Neural cell (in vitro differentiated cells): ENCODE results near the gene LRRTM2. TPM values are rescaled to one million over a fixed set of nuclear protein-coding genes. Genes with fewer than 3 reads are reported as not detected.

ENCODE experiments used
- H2AFZ ChIP-seq: fragments of 200-600, 300-800 bp; sonication (generic), shearing (Covaris generic); 2 replicates; pipeline ENCODE4 v1.6.0; 2014; ENCODE audit warnings: low read depth, mild to moderate bottlenecking, antibody characterized with exemption, low read length, moderate library complexity
- H3F3A ChIP-seq: fragments of 200-600 bp; shearing (Covaris generic); 2 replicates; pipeline ENCODE4 v1.6.1; 2016; ENCODE audit warnings: mild to moderate bottlenecking, moderate library complexity, mixed read lengths, antibody characterized with exemption, low read length; ENCODE audit not compliant: insufficient read depth, poor library complexity, severe bottlenecking
- H3K27ac ChIP-seq: fragments of 200-600, 300-800 bp; sonication (generic), shearing (Covaris generic); 2 replicates; pipeline ENCODE4 v1.5.1; 2014; ENCODE audit warnings: mild to moderate bottlenecking, low read length, moderate library complexity
- H3K27me3 ChIP-seq: fragments of 300-800, 200-600 bp; sonication (generic), shearing (Covaris generic); 2 replicates; pipeline ENCODE4 v1.6.0; 2014; ENCODE audit warnings: mild to moderate bottlenecking, low read depth, low read length, moderate library complexity; ENCODE audit not compliant: insufficient read depth
- H3K36me3 ChIP-seq: fragments of 300-800, 200-600 bp; sonication (generic), shearing (Covaris generic); 2 replicates; pipeline ENCODE4 v1.5.1; 2014; ENCODE audit warnings: mild to moderate bottlenecking, antibody characterized with exemption, low read length, moderate library complexity; ENCODE audit not compliant: insufficient read depth
- H3K4me2 ChIP-seq: fragments of 300-800, 200-600 bp; sonication (generic), shearing (Covaris generic); 2 replicates; pipeline ENCODE4 v1.6.0; 2014; ENCODE audit warnings: mild to moderate bottlenecking, low read length
- H3K4me3 ChIP-seq: fragments of 300-800, 200-600 bp; sonication (generic), shearing (Covaris generic); 2 replicates; pipeline ENCODE4 v1.5.1; 2014; ENCODE audit warnings: mild to moderate bottlenecking, low read length, moderate library complexity
- H3K79me2 ChIP-seq: fragments of 200-600 bp; shearing (Covaris generic); replicated peaks from 2 replicates; pipeline ENCODE4 v1.6.0; 2014; ENCODE audit warnings: mild to moderate bottlenecking, low read length, moderate library complexity; ENCODE audit not compliant: insufficient read depth
- H3K9ac ChIP-seq: fragments of 300-800, 200-600 bp; sonication (generic), shearing (Covaris generic); 2 replicates; pipeline ENCODE4 v1.6.1; 2016; ENCODE audit warnings: mild to moderate bottlenecking, low read length, mixed read lengths
- H3K9me2 ChIP-seq: fragments of 200-600 bp; shearing (Covaris generic); 2 replicates; pipeline ENCODE4 v1.6.1; 2016; ENCODE audit warnings: mild to moderate bottlenecking, low read length, mixed read lengths; ENCODE audit not compliant: insufficient read depth
- H3K9me3 ChIP-seq: fragments of 200-600, 300-800 bp; sonication (generic), shearing (Covaris generic); 2 replicates; pipeline ENCODE4 v1.6.1; 2016; ENCODE audit warnings: mild to moderate bottlenecking, mixed run types, low read length, moderate library complexity, mixed read lengths
- H4K20me1 ChIP-seq: fragments of 200-600 bp; shearing (Covaris generic); 2 replicates; pipeline ENCODE4 v1.6.1; 2016; ENCODE audit warnings: mild to moderate bottlenecking, mixed run types; ENCODE audit not compliant: insufficient read depth
- CTCF ChIP-seq: fragments of 450-650 bp; IDR thresholded peaks from 2 replicates; pipeline ENCODE4 v1.5.1; 2014; ENCODE audit warnings: antibody characterized with exemption, mild to moderate bottlenecking, moderate library complexity; ENCODE audit not compliant: poor library complexity, severe bottlenecking
- EP300 ChIP-seq: fragments of 450-650 bp; conservative IDR thresholded peaks from 2 replicates; pipeline ENCODE4 v1.6.1; 2014; ENCODE audit warnings: antibody characterized with exemption, mild to moderate bottlenecking, moderate library complexity; ENCODE audit not compliant: poor library complexity, severe bottlenecking
- EZH2 ChIP-seq: fragments of 200-600, 300-800 bp; shearing (Covaris generic), sonication (generic); IDR thresholded peaks from 2 replicates; pipeline ENCODE4 v1.6.1; 2014; ENCODE audit warnings: antibody characterized with exemption, low read length, borderline replicate concordance, mild to moderate bottlenecking; ENCODE audit not compliant: insufficient read depth, poor library complexity, severe bottlenecking
- MXI1 ChIP-seq: fragments of 450-650 bp; conservative IDR thresholded peaks from 2 replicates; pipeline ENCODE4 v1.6.1; 2014; ENCODE audit warnings: antibody characterized with exemption, mild to moderate bottlenecking; ENCODE audit not compliant: poor library complexity, severe bottlenecking
- POLR2AphosphoS5 ChIP-seq: IDR thresholded peaks from 2 replicates; pipeline ENCODE4 v1.6.1; 2012
- RAD21 ChIP-seq: fragments of 450-650 bp; conservative IDR thresholded peaks from 2 replicates; pipeline ENCODE4 v1.6.1; 2014; ENCODE audit warnings: antibody characterized with exemption, mild to moderate bottlenecking, moderate library complexity
- REST ChIP-seq: IDR thresholded peaks from 2 replicates; pipeline ENCODE4 v1.6.1; 2012; ENCODE audit warnings: borderline replicate concordance
- SMC3 ChIP-seq: fragments of 450-650 bp; conservative IDR thresholded peaks from 2 replicates; pipeline ENCODE4 v1.6.1; 2014; ENCODE audit warnings: antibody characterized with exemption, mild to moderate bottlenecking, moderate library complexity; ENCODE audit not compliant: poor library complexity
- TAF1 ChIP-seq: IDR thresholded peaks from 2 replicates; pipeline ENCODE4 v1.6.1; 2012; ENCODE audit warnings: low read depth
- polyA plus RNA-seq: library from polyadenylated mRNA; depleted of rRNA; stranded (reverse); fragments of >200 nt; gene quantifications from 2 replicates; pipeline ENCODE4 v1.2.3, GENCODE V29; 2014

LRRTM2 gene
- polyA plus RNA-seq, 1 donor from 2014 or later, result 5.9 TPM

- no peaks in the 10 kb centered on the region for H3K27me3 ChIP-seq
- no peak overlapping the region for H3K27ac ChIP-seq
- no peak overlapping the region for H3K9ac ChIP-seq
- H2AFZ ChIP-seq, result no peak overlapping the region
- no peak overlapping the region for H3K4me2 ChIP-seq
- H3K9me2 ChIP-seq, result no peaks in the 10 kb centered on the region
- H3K36me3 ChIP-seq, result no peaks in the 10 kb centered on the region
- H4K20me1 ChIP-seq, result no peaks in the 10 kb centered on the region
- H3K79me2 ChIP-seq, result no peaks in the 10 kb centered on the region
- no peak for TF ChIP-seq TAF1
- TF ChIP-seq EP300, result no peak
- TF ChIP-seq MXI1, result no peak
- TF ChIP-seq CTCF, result no peak
- TF ChIP-seq POLR2AphosphoS5, result no peak
- no peak for TF ChIP-seq SMC3
- TF ChIP-seq EZH2, result no peak
- TF ChIP-seq REST, result no peak
- TF ChIP-seq RAD21, result no peak
- no peaks in the 10 kb centered on the region for H3F3A ChIP-seq
- no peaks in the 10 kb centered on the region for H3K9me3 ChIP-seq
- no peak overlapping the region for H3K4me3 ChIP-seq
These were observed 42.9 kb downstream of the LRRTM2 start for GRCh38 chr5:138832218-138832617.

- Histone ChIP-seq H3K4me2 (no peak overlapping the region), H4K20me1 (no peaks in the 10 kb centered on the region)
These were observed 43.4 kb downstream of the LRRTM2 start for GRCh38 chr5:138831703-138832102.

More at GRCh38 chr5:138831703-138832102, 43.4 kb downstream of the LRRTM2 start:
- no peak overlapping the region for H2AFZ ChIP-seq
- H3F3A ChIP-seq, result no peaks in the 10 kb centered on the region
- H3K9me3 ChIP-seq, result no peaks in the 10 kb centered on the region
- H3K36me3 ChIP-seq, result no peaks in the 10 kb centered on the region
- no peaks in the 10 kb centered on the region for H3K9me2 ChIP-seq
- H3K27me3 ChIP-seq, result no peaks in the 10 kb centered on the region
- no peak overlapping the region for H3K4me3 ChIP-seq
- H3K9ac ChIP-seq, result no peak overlapping the region
- TF ChIP-seq RAD21 (no peak), MXI1 (no peak), POLR2AphosphoS5 (no peak), REST (no peak), CTCF (no peak), SMC3 (no peak), EZH2 (no peak), TAF1 (no peak), EP300 (no peak)
- no peak overlapping the region for H3K27ac ChIP-seq
- H3K79me2 ChIP-seq, result no peaks in the 10 kb centered on the region
